Hematopoietic multipotent progenitor cell (in vitro differentiated cells): Measurements from ENCODE around the gene VPS18. TPM values are rescaled to one million over a fixed set of nuclear protein-coding genes. Genes with fewer than 3 reads are reported as not detected.
"Not testable (repeated sequence)": the region's sequence is repeated elsewhere in the genome, so short reads cannot be mapped to it uniquely, and the experiment has no call there.

Source experiments
- DNase-seq, 3 donors: peaks; one replicate each; pipeline ENCODE4 v3.0.0-alpha.2; 2011 to 2015; ENCODE audit warnings: low read depth in 2 of 3, low spot score in 2 of 3
- total RNA-seq: library from RNA; depleted of rRNA; stranded (reverse); fragments of >200 nt; gene quantifications from one replicate; pipeline ENCODE4 v1.2.3, GENCODE V29; 2012

The VPS18 gene, protein sequence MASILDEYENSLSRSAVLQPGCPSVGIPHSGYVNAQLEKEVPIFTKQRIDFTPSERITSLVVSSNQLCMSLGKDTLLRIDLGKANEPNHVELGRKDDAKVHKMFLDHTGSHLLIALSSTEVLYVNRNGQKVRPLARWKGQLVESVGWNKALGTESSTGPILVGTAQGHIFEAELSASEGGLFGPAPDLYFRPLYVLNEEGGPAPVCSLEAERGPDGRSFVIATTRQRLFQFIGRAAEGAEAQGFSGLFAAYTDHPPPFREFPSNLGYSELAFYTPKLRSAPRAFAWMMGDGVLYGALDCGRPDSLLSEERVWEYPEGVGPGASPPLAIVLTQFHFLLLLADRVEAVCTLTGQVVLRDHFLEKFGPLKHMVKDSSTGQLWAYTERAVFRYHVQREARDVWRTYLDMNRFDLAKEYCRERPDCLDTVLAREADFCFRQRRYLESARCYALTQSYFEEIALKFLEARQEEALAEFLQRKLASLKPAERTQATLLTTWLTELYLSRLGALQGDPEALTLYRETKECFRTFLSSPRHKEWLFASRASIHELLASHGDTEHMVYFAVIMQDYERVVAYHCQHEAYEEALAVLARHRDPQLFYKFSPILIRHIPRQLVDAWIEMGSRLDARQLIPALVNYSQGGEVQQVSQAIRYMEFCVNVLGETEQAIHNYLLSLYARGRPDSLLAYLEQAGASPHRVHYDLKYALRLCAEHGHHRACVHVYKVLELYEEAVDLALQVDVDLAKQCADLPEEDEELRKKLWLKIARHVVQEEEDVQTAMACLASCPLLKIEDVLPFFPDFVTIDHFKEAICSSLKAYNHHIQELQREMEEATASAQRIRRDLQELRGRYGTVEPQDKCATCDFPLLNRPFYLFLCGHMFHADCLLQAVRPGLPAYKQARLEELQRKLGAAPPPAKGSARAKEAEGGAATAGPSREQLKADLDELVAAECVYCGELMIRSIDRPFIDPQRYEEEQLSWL
- 47.4 TPM for total RNA-seq

DNA sequence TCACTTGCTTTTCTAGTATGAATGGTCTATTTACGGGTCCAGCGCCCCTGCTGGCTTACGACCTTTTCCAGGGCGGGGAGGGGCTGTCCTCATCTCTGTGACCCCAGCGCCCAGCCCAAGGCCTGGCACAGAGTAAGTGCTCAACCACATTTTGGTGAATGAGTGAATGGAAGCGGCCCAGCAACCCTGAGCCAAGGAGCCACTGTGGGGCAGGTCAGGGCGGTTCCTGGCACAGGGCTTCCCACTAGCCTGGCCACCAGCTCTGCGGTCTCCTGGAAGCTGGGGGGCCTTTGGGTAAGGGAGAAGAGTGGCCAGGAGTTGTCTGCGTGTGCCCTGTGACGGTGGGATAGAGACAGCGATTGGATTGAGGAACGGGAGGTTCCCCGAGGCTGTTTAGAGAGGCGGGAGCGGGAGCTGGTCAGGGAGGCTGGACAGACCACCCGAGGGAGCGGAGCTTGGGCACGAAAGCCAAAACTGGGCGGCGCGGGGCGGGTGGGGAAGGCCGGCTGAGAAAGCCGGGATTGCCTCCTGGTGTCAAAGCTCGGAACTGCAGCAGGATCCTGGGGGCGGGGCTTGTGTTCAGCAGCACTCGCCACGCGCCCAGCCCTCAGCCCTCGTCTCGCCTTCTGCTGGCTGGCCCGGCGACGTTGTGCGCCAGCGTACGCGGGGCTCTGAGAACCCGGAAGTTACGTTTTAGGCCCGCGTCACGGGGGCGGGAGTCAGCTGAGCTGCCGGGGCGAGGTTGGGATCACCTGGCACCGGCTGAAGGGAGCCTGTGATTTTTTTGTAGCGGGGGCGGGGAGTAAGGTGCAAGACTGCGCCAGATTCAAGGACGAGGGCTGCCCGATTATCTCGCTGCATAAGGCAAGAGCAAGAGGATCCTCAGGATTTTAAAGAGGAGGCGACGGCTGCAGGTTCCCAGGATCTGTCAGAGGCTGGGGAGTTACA, at the start of gene VPS18:
Gene VPS18, plus strand, starts transcription at position 718 of the 948 bp plus-strand sequence. CDS start 319 bp downstream, outside the sequence.
- DNase-seq = peak; percentile 95 to 97 (median 97)

DNA sequence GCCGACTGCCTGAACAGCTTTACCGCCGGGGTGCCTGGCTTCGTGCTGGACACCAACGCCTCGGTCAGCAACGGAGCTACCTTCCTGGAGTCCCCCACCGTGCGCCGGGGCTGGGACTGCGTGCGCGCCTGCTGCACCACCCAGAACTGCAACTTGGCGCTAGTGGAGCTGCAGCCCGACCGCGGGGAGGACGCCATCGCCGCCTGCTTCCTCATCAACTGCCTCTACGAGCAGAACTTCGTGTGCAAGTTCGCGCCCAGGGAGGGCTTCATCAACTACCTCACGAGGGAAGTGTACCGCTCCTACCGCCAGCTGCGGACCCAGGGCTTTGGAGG, 49.6 kb upstream of the VPS18 start:
- DNase-seq = peak in 2 of 3 donors; percentile 46 to 68

DNA sequence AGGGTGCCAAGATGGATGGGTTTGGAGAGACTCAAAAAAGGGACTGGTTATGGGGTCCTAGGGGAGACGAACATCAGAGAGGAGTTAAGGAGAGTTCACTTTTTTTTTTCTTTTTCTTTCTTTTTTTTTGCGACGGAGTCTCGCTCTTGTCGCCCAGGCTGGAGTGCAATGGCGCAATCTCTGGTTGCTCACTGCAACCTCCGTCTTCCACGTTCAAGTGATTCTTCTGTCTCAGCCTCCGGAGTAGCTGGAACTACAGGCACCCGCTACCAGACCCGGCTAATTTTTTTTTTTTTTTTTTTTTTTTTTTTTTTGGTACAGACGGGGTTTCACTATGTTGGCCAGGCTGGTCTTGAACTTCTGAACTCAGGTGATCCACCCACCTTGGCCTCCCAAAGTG, 49.2 kb upstream of the VPS18 start:
- no peak for DNase-seq

DNA sequence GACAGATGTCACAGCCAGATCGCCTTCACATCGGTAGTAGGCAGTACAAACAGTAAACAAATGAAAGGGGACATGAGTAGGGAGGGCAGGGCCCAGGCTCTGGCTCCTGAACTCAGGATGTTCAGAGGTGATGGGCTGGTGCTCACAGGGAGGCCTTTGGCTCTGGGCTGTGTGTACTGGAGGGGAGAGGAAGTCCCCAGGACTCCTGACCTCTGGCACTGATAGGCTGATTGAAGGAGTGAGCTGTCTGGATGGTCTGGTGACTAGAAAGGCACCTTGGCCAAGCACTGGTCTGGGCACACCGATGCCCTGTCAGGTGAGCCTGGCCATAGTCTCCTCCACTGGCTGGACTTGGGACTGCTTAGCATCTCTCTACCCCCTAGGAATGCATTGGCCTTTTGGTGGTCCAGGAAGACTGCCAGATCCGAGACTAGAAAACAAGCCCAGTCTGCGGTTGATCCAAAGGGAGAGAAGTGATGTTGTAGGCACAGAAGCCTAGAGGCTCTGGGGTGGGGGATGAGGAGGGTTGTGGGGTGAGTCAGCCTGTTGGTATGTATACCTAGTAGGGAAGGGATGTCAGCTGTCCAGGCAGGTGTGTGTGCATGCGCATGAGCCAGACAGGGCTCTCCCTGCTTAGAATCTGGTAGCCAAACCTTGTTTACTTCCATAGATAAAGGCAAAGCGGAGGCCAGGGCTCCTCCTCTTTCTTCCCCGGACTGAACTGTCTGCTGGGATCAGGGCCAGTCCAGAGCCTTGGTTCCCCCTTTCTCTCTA, 48.6 kb upstream of the VPS18 start:
- no peak for DNase-seq

DNA sequence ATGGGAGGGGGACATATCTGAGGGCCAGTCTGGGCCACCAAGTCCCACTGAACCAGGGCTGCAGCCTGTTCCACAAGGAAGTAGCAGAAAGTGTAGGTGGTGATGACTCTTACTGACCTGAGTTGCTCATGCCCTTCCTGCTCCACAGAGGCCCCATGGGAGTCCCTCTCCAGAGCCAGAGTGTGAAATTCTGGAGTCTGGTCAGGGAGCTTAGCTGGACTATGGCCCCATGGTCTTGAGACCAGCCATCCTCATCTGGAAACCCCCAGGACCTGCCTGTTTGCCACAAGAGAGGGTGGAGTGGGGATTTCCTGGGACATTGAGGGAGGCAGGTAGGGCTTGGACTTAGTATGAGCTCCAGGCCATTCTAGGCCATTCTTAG, 47.4 kb upstream of the VPS18 start:
- no peak for DNase-seq

- peak in 2 of 3 donors; percentile 86 to 94 for DNase-seq
These were observed 46.9 kb upstream of the VPS18 start for GRCh38 chr15:40847223-40847961.

GRCh38 chr15:40850576-40851112, 43.6 kb upstream of the VPS18 start:
- no peak for DNase-seq

- DNase-seq = no peak
These were observed 41.7 kb upstream of the VPS18 start for GRCh38 chr15:40852529-40852928.

- DNase-seq = no peak
These were observed 40.9 kb upstream of the VPS18 start for GRCh38 chr15:40853241-40853890.

- DNase-seq = no peak
These were observed 40.1 kb upstream of the VPS18 start for GRCh38 chr15:40854161-40854560.

DNA sequence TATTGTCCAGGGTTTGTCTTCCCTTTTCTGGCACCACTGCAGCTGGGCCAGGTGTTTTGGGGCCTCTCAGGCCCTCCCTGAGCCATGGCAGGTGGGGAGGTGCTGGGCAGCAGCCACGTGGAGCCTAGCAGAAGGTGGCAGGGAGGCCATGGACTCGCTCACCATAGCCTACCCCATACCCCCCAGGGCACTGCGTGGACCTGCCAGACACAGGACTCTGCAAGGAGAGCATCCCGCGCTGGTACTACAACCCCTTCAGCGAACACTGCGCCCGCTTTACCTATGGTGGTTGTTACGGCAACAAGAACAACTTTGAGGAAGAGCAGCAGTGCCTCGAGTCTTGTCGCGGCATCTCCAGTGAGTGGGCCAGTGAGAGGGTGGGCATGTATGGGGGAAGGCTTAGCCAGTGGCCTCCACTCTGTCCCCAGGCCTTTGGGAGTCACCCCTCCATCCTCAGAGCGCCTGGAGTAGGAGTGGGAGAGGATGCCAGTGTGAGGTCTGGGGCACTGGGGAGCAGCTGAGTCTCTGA, 38.5 kb upstream of the VPS18 start:
- no peak for DNase-seq

DNA sequence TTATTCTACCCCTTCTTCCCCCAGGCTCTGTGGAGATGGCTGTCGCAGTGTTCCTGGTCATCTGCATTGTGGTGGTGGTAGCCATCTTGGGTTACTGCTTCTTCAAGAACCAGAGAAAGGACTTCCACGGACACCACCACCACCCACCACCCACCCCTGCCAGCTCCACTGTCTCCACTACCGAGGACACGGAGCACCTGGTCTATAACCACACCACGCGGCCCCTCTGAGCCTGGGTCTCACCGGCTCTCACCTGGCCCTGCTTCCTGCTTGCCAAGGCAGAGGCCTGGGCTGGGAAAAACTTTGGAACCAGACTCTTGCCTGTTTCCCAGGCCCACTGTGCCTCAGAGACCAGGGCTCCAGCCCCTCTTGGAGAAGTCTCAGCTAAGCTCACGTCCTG, 37.5 kb upstream of the VPS18 start:
- DNase-seq = no peak

DNA sequence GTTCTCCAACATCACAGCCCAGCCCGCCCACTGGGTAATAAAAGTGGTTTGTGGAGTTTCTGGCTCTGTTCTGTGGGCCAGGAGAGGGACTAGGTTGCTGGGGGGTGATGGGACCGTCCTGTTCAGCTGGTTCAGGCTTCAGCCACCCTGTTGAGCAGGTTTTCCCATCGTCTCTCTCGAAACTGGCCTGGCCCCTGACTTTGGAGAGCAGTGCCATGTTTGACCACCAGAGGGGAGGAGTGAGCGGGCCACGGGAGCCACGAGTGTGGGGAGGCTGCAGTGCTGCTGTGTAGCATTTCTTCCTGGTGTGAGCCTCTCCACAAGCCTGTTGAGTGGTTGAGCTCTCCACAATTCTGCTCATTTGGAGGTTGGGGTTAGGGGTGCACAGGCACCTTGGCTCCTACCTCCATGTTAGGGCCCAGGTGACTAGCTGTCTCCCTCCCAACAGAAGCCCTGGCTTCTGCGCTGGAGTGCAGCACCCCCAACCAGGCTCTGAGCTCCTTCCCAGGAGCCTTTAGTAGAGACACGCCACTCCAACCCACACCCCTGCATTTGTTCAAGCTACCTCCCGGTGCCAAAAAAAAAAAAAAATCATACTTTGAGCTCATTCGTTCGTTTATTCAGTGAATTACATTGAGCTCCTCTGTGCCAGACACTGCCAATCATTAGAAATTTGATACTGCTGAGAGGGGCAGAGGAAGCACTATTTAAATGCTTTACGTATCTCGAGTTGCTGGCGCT, 36.5 kb upstream of the VPS18 start:
- peak; percentile 61 to 85 (median 69) for DNase-seq

GRCh38 chr15:40858706-40859105, 35.5 kb upstream of the VPS18 start:
- no peak for DNase-seq

DNA sequence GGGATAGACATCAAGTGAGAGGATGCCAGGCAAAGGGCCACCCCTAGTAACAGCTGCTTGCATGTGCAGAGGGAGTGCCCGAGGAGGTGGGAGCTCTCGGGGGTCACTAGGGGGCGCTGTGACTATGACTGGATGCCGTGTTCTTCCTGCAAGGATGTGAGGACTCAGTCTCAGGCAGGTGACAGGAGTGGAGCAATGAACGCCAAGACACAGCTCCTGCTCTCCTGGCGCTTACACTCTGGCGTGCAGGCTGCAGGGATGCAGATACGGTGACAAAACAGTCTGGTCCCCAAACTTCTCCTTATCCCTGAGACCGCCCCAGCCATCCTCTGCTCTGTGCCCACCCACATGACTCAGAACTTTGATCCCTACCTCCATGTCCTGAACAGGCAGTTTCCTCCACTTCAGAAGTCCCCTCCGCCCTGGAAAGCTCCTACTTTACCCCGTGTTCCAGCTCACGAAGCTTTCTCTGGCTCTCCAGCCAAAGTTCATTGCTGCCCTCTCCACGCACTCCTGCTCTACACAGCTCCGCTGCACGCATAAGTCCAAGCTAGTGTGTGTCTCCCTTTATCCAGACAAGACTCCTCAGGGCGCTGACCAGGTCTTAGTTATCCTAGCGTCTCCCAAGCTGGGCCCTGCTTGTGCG, 34.9 kb upstream of the VPS18 start:
- peak; percentile 63 to 86 (median 82) for DNase-seq

- DNase-seq = not testable (repeated sequence)
These were observed 33.1 kb upstream of the VPS18 start for GRCh38 chr15:40861147-40861546.
